DMS153 treated with DMSO at 0.1 percent for 48 hours (cell line): ENCODE measurements around the gene PAIP2B.

Experiments
- DNase-seq: peaks from one replicate; lab custom pipeline; 2025; ENCODE audit not compliant: unreplicated experiment; lab: John Stamatoyannopoulos, UW

PAIP2B gene

GRCh38 chr2:71154279-71154678, 72.6 kb downstream of the PAIP2B start:
- DNase-seq = no peak

- no peak for DNase-seq
These were observed 73.2 kb downstream of the PAIP2B start for GRCh38 chr2:71153585-71154224.

- no peak for DNase-seq
These were observed 75.3 kb downstream of the PAIP2B start for GRCh38 chr2:71151620-71152019.

GRCh38 chr2:71150082-71150816, 76.7 kb downstream of the PAIP2B start:
- no peak for DNase-seq

GRCh38 chr2:71148506-71149063, 78.3 kb downstream of the PAIP2B start:
- no peak for DNase-seq

GRCh38 chr2:71143782-71144181, 83.1 kb downstream of the PAIP2B start:
- DNase-seq = no peak

- no peak for DNase-seq
These were observed 90.7 kb downstream of the PAIP2B start for GRCh38 chr2:71136174-71136573.

GRCh38 chr2:71133603-71134002, 93.3 kb downstream of the PAIP2B start:
- no peak for DNase-seq
